Activated CD4-positive, alpha-beta T cell treated with anti-CD3 and anti-CD28 coated beads, Interleukin-2, Interleukin-6, amounts not matched to agents 100 ng/mL and 50 ng/mL, durations not matched to agents 16 hours and 8 hours (primary cell): Measurements from ENCODE around the gene PLAC8.
A peak's percentile ranks its signal among the peaks of the same experiment; 100 is the strongest.
"Not testable (repeated sequence)": the region's sequence is repeated elsewhere in the genome, so short reads cannot be mapped to it uniquely, and the experiment has no call there.

Source experiments
- DNase-seq: peaks from one replicate; pipeline ENCODE4 v3.0.0-alpha.2; 2020

The PLAC8 gene

DNA sequence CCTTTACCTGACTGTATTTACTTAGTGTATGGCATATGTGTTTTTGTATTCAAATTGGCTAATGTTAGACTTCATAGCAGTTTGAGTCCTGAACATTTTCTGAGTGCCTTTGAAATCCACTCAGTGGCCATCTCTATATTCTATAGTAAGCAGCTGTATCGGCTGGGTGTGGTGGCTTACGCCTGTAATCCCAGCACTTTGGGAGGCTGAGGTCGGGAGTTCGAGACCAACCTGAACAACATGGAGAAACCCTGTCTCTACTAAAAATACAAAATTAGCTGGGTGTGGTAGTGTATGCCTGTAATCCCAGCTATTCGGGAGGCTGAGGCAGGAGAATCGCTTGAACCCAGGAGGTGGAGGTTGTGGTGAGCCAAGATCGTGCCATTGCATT is 2.8 kb downstream of the PLAC8 start:
- not testable (repeated sequence) for DNase-seq

DNA sequence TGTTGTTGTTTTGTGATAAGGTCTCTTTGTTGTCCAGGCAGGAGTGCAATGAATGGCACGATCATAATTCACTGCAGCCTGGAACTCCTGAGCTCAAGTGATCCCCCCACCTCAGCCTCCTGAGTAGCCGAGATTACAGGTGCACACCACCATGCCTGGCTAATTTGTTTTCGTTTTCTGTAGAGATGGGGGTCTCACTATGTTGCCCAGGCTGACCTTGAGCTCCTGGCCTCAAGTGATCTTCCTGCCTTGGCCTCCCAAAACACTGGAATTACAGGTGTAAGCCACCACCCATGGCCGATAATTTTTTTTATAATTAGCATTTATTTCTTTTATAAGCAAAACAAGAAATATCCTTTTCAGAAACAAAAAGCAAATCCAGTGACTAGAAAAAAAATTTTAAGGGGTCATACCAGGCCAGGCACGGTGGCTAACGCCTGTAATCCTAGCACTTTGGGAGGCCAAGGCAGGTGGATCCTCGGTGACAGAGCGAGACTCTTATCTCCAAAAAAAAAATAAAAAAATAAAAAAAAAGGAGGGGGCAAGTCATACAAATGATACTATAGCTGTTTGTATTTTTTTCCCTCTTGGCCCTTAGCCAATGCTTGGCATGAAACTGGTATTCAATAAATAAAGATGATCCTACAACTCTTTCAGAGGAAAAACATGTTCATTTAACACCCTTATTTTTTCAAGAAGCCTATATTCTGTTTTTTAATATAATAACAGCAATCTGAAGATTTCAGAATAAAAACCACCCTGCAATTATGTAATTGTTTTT is 3.4 kb downstream of the PLAC8 start:
- DNase-seq: no peak

DNA sequence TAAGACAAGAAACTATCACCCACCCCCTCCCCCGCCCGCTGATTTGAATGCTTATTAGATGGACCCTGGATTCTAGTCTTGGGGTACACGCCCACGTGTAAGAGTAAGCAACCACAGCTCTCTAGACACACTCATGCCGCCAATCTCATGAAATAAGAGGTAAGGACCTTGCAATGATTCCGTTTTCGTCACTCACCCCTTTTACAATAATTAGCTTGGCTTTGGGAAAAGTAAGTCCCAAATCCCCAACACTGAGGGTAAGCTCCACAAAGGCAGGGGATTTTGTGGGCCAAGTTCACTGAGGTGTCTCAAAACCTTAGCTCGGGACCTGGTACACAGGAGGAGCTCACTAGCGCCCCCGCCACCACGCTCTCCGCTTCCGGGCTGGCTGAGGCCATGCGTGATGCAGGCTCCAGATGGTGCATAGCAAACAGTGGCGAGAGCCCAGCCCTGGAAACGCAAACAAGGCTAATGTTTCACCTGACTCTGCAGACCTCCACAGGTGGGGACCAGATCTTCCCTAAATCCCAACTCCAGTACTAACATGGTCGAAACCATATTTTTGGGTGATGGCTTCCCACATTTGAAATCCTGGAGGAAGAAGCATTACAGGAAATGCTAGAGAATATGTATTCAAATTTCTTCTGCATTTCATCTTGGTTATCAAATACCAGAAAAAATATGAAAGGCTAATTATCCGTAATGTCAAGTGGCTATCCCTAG is 4.1 kb downstream of the PLAC8 start:
- DNase-seq: peak; percentile 92

DNA sequence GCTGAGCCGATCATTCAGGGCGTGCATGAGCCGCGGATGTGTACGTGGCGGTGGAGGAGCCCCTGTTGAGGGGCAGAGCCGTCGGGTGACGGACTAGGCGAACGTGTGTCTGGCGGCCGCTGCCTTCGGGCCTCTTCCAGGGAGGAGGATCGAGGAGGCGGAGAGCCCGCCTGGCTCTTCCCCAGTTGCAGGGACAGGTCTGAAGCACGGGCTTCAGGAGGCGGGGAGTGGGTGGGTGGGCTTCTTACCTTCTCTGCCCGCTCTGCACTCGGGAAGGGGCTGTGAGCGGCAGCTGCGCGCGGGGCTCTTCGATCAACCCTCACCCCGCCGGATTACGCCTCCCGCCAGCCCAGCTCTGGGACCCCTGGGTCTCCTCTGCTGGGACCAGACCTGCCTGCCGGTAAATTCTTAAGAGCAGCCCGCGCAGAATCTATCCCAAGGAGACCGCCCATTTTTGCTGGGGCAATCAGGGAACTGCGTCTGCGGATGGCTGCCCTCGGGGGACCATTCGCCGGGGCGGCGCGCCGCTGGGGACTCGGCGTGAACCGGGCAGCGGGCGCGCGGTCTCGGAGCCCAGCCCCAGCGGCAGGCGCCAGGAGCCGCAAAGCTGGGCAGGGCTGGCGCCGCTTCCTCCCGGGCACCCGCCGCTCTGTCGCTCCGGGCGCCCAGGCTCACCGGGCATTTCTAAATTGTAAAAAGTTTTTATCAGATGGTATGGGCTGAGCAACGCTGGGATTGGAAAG is 4.9 kb downstream of the PLAC8 start:
- peak; percentile 48 for DNase-seq

DNA sequence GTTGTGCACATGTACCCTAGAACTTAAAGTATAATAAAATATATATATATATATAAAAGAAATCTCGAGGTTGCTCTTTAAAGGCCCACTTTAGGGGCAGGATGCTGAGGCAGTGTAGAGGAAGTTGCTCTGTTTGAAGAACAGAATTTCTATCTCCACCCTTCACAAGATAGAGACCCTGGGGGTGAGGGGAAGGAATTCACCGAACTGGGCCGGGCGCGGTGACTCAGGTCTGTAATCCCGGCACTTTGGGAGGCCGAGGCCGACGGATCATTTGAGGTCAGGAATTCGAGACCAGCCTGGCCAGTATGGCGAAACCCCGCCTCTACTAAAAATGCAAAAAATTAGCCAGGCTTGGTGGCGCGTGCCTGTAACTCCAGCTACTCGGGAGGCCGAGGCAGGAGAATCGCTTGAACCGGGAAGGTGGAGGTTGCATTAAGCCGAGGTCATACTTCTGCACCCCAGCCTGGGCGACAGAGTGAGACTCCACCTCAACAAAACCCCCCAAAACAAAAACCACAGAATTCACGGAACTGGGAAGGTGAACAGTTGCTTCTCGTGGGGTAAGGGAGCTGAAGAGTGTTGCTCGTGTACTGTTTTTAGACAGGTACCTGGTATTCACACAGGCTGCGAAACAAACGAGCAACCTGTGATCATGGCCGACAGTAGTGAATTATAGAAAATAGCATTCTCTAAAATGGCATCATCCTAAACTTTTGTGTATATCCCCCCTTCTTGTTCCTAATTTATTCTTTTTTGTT is 6.2 kb downstream of the PLAC8 start:
- no peak for DNase-seq

DNA sequence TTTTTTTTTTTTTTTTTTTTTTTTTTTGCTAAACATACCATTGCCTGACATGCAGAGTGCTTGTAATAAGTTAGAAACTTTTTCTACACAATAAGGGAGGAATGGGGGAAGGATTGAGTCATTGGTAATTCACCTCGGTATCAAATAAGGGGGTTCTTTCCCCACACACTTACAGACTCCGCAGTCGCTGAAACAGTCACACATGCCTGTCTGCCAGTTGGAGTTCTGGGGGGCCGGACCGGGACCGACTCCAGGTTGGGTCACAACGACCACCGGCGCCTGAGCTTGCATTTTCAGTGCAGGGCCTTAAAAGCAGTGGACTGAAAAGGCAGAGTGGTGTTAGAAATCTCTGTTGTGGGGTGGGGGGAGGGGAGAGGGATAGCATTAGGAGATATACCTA is 6.9 kb downstream of the PLAC8 start:
- no peak for DNase-seq

DNA sequence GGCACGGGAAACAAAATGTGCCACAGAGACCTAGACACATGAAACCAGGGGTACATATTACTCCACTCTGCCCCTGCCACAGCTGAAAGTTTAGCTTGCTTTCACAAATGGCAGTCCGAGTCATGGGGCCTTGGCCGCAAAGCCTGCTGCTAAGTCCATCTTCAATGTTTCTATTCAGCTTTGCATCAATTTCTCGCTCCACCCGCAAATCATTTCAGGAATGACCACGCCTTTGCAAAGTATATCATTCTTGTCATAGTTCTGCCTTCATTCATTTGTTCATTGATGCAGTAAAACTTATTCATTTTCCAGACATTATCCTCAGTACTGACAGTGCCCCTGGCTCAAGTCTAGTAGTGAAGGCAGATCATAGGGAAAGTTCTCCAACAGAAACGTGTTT is 9.5 kb downstream of the PLAC8 start:
- DNase-seq: no peak

DNA sequence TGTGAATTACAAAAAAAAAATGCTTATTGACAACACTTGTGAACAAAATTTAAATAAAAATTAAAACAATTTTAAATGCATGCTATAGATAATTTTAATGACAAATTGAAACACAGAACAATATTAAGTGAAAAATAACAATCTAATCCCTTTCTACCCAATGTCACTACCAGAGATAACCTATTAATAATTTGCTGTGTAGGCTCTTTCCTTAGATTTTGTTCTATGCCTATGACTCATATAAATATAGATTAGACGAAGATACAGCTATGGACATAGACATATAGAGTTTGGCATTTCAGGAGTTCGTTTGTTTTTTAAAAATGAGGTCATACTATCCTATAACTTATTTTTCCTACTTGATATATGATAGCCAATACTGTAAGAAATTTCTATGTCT is 18.1 kb downstream of the PLAC8 start:
- DNase-seq: no peak

DNA sequence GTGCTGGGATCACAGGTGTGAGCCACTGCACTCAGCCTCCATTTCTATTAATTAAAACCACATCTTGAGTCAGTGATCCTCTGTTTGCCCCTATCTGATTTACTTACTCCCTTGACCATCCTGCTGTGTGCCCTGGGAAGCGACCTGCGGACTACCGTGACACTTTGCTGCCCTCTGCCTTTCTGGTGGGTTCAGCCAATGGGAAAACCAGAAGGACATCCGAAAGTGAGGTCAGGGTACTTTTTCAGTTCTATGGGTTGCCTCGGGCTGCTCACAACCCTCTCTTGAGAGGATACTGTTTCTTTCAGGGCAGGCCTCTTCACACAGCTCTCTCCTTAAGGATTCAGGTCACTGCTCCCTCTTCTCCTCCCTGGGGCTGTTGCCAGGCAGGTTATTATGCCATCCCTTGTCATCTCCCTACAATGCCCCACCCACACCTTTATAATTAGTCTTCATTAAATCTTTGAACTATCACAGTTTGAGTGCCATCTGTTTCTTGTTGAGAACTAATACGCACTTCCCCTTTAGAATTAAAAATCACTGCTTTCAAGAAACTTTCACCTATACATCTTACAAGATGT is 21.4 kb downstream of the PLAC8 start:
- no peak for DNase-seq

DNA sequence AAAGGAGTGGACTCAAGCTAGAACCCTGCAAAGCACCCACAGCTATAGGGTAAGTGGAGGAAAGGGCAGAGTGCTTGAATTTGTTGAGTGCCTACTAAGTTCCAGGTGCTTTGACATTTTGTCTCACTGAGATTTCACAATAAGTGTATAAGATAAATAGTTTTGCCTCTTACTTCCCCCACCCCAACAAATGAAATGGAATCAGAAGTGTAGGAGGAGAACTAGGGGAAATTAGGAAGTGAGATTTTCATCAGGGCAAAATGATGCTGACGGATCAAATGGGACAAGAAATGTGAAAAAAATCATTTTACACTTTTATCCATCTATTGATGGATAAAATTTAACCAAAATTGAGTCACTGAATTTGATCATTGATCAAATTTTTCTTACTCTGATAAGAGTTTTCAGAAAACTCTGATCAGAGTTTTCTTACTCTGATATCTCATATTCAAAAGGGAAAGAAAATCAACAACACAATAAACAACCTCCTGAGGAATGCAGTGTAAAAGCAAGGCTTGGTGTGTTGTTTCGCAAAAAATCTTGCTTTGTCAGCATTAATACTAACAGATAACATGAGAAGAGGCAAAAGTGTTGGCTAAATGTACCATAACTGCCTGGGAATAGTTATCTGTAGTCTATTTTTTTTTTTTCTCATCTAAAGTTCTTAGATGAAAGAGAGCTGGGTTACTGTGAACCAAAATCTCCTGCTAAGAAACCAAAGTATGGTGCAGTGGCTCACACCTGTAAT is 24.9 kb downstream of the PLAC8 start:
- DNase-seq: no peak

DNA sequence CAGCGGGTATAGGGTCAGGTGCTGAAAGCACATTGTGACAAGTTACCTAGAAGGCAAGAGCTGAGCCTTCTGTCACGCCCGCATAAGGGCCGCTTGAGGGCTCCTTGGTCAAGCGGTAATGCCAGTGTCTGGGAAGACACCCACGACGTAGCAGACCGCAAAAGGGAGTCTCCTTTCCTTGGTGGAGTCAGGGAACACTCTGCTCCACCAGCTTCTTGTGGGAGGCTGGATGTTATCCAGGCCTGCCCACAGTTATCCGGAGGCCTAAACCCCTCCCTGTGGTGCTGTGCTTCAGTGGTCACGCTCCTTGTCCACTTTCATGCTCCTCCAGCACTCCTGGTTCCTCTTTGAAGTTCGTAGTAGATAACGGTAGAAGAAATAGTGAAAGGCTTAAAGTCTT is 29.6 kb downstream of the PLAC8 start:
- DNase-seq: not testable (repeated sequence)

DNA sequence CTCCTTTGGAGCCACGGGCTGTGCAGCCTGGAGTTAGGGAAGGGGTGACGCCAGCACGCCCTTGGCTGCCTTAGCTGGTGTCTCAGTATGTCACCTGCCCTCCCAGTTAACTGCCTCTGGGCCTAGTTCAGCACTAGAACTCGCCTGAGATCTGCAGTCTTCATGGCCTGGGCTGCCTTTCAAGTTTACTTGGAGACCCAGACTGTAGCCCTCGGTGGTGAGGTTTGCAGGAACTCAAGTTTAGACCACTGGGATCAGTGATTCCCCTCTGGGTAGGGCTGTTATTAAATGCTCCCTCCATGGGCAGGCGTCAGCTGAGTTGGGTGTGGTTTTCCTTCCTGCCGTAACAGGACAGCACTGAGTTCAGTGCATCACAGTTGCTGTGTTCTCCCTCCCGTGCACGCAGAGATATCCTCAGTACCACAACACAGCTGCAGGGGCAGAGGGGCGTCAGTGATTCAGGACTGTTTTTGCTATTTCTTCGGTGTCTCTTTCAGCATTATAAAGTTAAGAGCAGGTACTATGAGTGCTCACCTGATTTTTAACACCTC is 30.5 kb downstream of the PLAC8 start:
- DNase-seq: peak; percentile 23

DNA sequence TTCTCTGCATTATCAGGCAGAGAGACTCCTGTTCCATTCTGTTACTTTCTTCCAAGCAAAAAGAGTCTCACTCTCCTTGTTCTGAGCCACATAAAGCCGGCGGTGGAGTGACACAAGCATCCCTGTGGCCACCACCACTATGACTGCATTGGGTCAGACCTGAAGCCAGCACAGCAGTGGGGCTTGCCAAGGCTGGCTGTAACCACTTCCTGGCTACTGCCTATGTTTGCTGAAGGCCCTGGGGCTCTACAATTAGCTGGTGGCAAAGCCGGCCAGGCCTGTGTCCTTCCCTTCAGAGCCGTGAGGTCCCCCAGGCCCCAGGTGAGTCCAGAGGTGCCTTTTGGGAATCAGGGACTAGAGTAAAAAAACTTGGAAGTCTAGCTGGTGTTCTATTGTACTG is 31.8 kb downstream of the PLAC8 start:
- no peak for DNase-seq

DNA sequence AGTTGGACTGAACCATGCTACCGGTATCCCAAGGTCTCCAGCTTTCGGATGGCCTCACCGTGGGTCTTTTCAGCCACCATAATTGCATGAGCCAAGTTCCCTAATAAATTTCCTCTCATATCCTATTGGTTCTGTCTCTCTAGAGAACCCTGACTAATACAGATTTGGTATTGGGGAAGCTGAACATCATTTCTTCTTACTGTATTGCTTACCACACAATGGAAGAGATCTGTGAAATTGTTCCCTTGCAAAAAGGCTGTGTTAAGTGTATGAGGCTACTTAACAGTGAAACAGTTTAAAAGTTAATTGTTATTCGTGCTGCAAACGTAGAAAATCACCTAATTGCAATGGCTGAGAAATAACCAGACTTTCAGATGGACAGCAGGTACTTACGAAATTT is 34.0 kb downstream of the PLAC8 start:
- DNase-seq: no peak

DNA sequence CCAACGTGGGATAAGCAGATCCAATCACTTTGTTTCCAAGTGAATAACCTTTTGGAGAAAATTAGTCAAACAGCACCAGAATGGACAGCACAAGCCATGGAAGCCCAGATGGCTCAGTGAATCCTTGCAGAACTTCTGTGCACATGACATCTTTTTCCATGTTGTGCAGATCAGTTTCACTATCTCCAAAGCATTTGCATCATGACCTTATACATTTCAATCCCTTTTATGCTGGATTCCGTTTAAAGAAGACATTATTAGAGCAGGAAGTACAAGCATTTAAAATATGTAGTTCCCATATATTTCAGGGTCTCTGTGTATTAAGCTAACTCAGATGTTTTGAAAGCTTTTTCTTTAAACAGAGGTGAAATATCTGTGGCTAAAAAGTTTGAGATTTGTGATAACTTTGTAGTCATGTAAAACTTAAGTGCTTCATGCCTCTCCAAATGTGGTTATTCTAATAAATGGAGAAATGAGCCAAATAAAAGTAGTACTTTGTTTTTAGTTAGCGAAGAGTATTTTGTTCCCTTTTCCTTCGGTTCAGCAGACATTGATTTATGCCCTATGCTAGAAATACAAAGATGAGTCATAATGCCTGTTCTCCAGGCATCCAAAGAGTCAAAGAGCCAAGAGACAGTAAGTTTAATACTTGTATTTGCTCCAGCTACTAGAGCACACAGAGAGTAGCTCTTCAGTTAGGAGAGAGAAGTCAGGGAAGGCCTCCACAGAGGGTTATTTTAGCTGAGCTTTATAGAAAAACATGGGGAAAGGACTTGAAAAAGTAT is 39.0 kb downstream of the PLAC8 start:
- DNase-seq: no peak

DNA sequence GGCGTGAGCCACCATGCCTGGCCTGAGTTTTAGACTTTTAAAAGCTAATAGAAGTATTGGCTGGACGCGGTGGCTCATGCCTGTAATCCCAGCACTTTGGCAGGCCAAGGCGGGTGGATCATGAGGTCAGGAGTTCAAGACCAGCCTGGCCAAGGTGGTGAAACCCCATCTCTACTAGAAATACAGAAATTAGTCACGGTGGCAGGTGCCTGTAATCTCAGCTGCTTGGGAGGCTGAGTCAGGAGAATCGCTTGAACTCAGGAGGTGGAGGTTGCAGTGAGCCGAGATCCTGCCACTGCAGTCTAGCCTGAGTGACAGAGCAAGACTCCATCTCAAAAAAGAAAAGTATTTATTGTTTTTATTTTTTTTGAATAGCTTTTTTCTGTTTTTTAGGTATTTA is 39.7 kb downstream of the PLAC8 start:
- peak; percentile 60 for DNase-seq

DNA sequence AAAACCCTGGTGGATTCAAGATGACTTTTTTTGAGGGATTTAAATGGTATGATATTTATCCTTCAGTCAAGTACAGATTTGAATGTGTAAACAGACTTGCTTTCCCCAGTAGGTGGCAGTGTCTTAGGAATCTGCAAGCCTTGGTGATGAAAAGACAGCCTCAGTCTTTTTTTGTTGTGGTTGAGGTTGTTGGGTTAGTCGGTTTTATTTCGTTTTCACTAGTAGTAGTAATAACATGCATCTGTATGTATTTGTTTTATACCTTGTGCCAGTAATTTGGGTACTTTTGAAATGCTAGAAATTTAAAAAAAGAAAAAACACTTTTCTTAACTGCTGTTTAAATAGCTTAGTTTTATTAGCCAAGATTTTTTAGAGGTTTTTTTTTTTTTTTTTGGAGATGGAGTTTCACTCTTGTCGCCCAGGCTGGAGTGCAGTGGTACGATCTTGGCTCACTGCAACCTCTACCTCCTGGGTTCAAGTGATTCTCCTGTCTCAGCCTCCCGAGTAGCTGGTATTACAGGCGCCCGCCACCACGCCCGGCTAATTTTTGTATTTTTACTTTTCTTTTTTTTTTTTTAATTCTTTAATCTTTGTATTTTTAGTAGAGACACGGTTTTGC is 40.3 kb downstream of the PLAC8 start:
- peak; percentile 89 for DNase-seq

DNA sequence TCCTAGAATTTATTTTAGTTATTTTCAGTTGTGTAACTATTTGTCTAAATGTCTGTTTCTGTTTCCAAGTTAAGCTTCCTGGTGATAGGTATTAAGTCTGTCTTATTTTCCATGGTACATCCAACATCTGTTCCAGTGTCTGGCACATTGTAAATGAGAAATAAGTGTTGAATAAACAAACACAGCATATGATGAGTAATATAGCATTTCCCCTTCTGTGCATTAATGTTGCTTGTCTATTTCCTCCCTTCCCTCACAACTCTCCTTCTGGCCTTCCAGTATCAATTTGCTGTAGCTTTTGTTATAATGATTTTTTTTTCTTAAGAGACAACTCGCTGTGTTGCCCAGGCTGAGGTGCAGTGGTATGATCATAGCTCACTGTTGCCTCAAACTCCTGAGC is 43.4 kb downstream of the PLAC8 start:
- no peak for DNase-seq

DNA sequence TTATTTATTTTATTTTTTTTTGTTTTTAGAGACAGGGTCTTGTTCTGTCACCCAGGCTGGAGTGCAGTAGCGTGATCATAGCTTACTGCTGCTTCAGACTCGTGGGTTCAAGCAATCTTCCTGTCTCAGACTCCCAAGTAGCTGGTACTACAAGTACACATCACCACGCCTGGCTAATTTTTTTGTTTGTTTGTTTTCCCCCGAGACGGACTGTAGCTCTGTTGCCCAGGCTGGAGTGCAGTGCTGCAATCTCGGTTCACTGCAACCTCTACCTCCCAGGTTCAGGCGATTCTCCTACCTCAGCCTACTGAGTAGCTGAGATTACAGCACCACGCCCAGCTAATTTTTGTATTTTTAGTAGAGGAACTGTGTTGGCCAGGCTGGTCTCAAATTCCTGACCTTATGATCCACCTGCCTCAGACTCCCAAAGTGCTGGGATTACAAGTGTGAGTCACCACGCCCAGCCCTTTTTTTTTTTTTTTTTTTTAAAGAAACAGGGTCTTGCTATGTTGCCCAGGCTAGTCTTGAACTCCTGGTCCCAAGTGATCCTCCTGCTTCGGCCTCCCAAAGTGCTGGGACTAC is 47.4 kb downstream of the PLAC8 start:
- no peak for DNase-seq

DNA sequence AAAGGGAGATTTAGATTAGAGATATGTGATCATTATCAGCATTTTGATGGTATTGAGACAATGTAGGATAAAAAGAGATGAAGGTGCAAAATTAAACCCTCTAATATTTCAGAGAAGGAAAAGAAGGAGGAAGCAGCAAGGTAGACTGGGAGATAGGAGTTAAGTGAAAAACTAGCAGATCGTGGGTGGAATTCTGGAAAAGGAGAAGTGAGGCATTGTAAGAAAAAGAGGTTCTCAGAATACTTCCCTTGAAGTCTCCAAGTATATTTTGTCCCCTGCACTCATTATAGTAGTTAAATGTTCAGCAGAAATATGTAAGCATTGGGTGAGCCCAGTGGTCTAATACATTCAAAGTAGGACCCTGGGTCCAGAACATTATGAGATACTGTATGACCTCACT is 49.3 kb downstream of the PLAC8 start:
- DNase-seq: no peak
